BJ (cell line): ENCODE measurements around the gene ZNF536. TPM values are rescaled to one million over a fixed set of nuclear protein-coding genes. Genes with fewer than 3 reads are reported as not detected.

Source experiments
- CTCF ChIA-PET: fragments of 350-600 bp; formaldehyde crosslinking; extraction: SDS; loops from one replicate; lab custom pipeline; 2021; ENCODE audit warnings: antibody characterized with exemption, inconsistent platforms; lab: Yijun Ruan, JAX
- POLR2A ChIA-PET: fragments of 300-600 bp; sonication (Branson Sonifier 250); formaldehyde crosslinking; extraction: SDS; loops from one replicate; lab custom pipeline; 2021; ENCODE audit warnings: antibody characterized with exemption; lab: Charles Lee
- DNase-seq: peaks from one replicate; pipeline ENCODE4 v3.0.0-alpha.2; 2011; ENCODE audit warnings: low read depth
- H3K27me3 ChIP-seq: 2 replicates; pipeline ENCODE4 v1.6.0; 2011; ENCODE audit warnings: low read length; ENCODE audit not compliant: control insufficient read depth, insufficient read depth
- H3K36me3 ChIP-seq: 2 replicates; pipeline ENCODE4 v1.5.1; 2011; ENCODE audit warnings: low read length; ENCODE audit not compliant: control insufficient read depth, insufficient read depth
- H3K4me3 ChIP-seq: 2 replicates; pipeline ENCODE4 v1.5.1; 2011; ENCODE audit warnings: low read depth, mild to moderate bottlenecking, control low read depth, low read length
- CTCF ChIP-seq: IDR thresholded peaks from 2 replicates; pipeline ENCODE4 v1.5.1; 2011; ENCODE audit warnings: low read depth, mild to moderate bottlenecking, control low read depth, inconsistent platforms, low read length, moderate library complexity; ENCODE audit not compliant: insufficient read depth
- polyA plus RNA-seq: library from polyadenylated mRNA; depleted of rRNA; stranded (reverse); fragments of >200 nt; gene quantifications from 2 replicates; pipeline ENCODE4 v1.2.3, GENCODE V29; 2011

The ZNF536 gene
- polyA plus RNA-seq, 1 experiment, result not detected

GRCh38 chr19:30450835-30451321, 78.7 kb downstream of the ZNF536 start:
- no peak for TF ChIP-seq CTCF
- ChIA-PET POLR2A (no interaction called here), CTCF (no interaction called here)
- no peaks in the 10 kb centered on the region for H3K36me3 ChIP-seq
- no peak for DNase-seq
- H3K4me3 ChIP-seq, result no peak overlapping the region; the same call in 1 of the 2 replicates
- no peaks in the 10 kb centered on the region for H3K27me3 ChIP-seq

GRCh38 chr19:30452931-30453330, 80.7 kb downstream of the ZNF536 start:
- H3K4me3 ChIP-seq, result no peak overlapping the region
- H3K36me3 ChIP-seq, result no peaks in the 10 kb centered on the region
- TF ChIP-seq CTCF, result no peak
- ChIA-PET CTCF (no interaction called here), POLR2A (no interaction called here)
- DNase-seq, result no peak
- H3K27me3 ChIP-seq, result no peaks in the 10 kb centered on the region

- Histone ChIP-seq H3K4me3 (no peak overlapping the region), H3K36me3 (no peaks in the 10 kb centered on the region), H3K27me3 (no peaks in the 10 kb centered on the region)
- no peak for TF ChIP-seq CTCF
- DNase-seq, result no peak
- POLR2A ChIA-PET, result no interaction called here
- CTCF ChIA-PET, result no interaction called here
Observed at GRCh38 chr19:30453743-30454142, 81.6 kb downstream of the ZNF536 start.

- no peak for DNase-seq
- ChIA-PET CTCF (no interaction called here), POLR2A (no interaction called here)
- H3K27me3 ChIP-seq, result no peaks in the 10 kb centered on the region
- no peaks in the 10 kb centered on the region for H3K36me3 ChIP-seq
- no peak overlapping the region for H3K4me3 ChIP-seq
- no peak for TF ChIP-seq CTCF
Observed at GRCh38 chr19:30455881-30456280, 83.7 kb downstream of the ZNF536 start.

GRCh38 chr19:30457484-30457883, 85.3 kb downstream of the ZNF536 start:
- no peaks in the 10 kb centered on the region for H3K36me3 ChIP-seq
- ChIA-PET POLR2A (no interaction called here), CTCF (interaction anchor here (0.6 kb wide), 1 partner anchor 44 kb away, joined by 3 read pairs; no protein-coding TSS in a partner anchor)
- no peak overlapping the region for H3K4me3 ChIP-seq
- no peaks in the 10 kb centered on the region for H3K27me3 ChIP-seq
- no peak for TF ChIP-seq CTCF
- DNase-seq, result no peak
